ENCODE data around the gene SLC9C1. TPM values are rescaled to one million over a fixed set of nuclear protein-coding genes. Genes with fewer than 3 reads are reported as not detected.
A peak's percentile ranks its signal among the peaks of the same experiment; 100 is the strongest.

Gene SLC9C1
- total RNA-seq, 1 donor from 2014 or later, result 0.13 TPM

- no peak overlapping the region for H3K27ac Mint-ChIP-seq (ENCODE audit: unreplicated experiment)
- no peaks in the 10 kb centered on the region for H3K9me3 Mint-ChIP-seq (ENCODE audit: unreplicated experiment)
- no peaks in the 10 kb centered on the region for H3K27me3 Mint-ChIP-seq (ENCODE audit: unreplicated experiment)
- DNase-seq (ENCODE audit: low spot score), result no peak
- H3K4me3 Mint-ChIP-seq (ENCODE audit: unreplicated experiment), result no peak overlapping the region
- H3K36me3 Mint-ChIP-seq (ENCODE audit: low read depth, unreplicated experiment), result peaks cover 9% of the 10 kb centered on the region
- peaks cover 35% of the 10 kb centered on the region for H3K4me1 Mint-ChIP-seq (ENCODE audit: unreplicated experiment)
- TF ChIP-seq CTCF (IDR thresholded peaks at IDR 0.05; ENCODE audit: unreplicated experiment), result no peak
These were observed 176.6 kb downstream of the SLC9C1 start for GRCh38 chr3:112117415-112117814.

GRCh38 chr3:112116748-112117186, 177.2 kb downstream of the SLC9C1 start:
- DNase-seq (ENCODE audit: low spot score), result no peak
- no peak overlapping the region for H3K4me3 Mint-ChIP-seq (ENCODE audit: unreplicated experiment)
- H3K4me1 Mint-ChIP-seq (ENCODE audit: unreplicated experiment), result peaks cover 37% of the 10 kb centered on the region
- TF ChIP-seq CTCF (IDR thresholded peaks at IDR 0.05; ENCODE audit: unreplicated experiment), result no peak
- H3K9me3 Mint-ChIP-seq (ENCODE audit: unreplicated experiment), result no peaks in the 10 kb centered on the region
- H3K36me3 Mint-ChIP-seq (ENCODE audit: low read depth, unreplicated experiment), result peaks cover 13% of the 10 kb centered on the region
- peak overlapping the region; percentile 48 for H3K27ac Mint-ChIP-seq (ENCODE audit: unreplicated experiment)
- no peaks in the 10 kb centered on the region for H3K27me3 Mint-ChIP-seq (ENCODE audit: unreplicated experiment)

- Mint-ChIP-seq H3K27me3 (ENCODE audit: unreplicated experiment) (no peaks in the 10 kb centered on the region), H3K36me3 (ENCODE audit: low read depth, unreplicated experiment) (peaks cover 13% of the 10 kb centered on the region), H3K4me1 (ENCODE audit: unreplicated experiment) (peaks cover 38% of the 10 kb centered on the region), H3K27ac (ENCODE audit: unreplicated experiment) (no peak overlapping the region), H3K4me3 (ENCODE audit: unreplicated experiment) (no peak overlapping the region), H3K9me3 (ENCODE audit: unreplicated experiment) (no peaks in the 10 kb centered on the region)
- TF ChIP-seq CTCF (IDR thresholded peaks at IDR 0.05; ENCODE audit: unreplicated experiment), result no peak
- no peak for DNase-seq (ENCODE audit: low spot score)
These were observed 178.1 kb downstream of the SLC9C1 start for GRCh38 chr3:112115806-112116383.

GRCh38 chr3:112115161-112115739, 178.8 kb downstream of the SLC9C1 start:
- Mint-ChIP-seq H3K4me1 (ENCODE audit: unreplicated experiment) (peaks cover 38% of the 10 kb centered on the region), H3K27ac (ENCODE audit: unreplicated experiment) (no peak overlapping the region), H3K36me3 (ENCODE audit: low read depth, unreplicated experiment) (peaks cover 13% of the 10 kb centered on the region), H3K4me3 (ENCODE audit: unreplicated experiment) (no peak overlapping the region), H3K9me3 (ENCODE audit: unreplicated experiment) (no peaks in the 10 kb centered on the region), H3K27me3 (ENCODE audit: unreplicated experiment) (no peaks in the 10 kb centered on the region)
- TF ChIP-seq CTCF (IDR thresholded peaks at IDR 0.05; ENCODE audit: unreplicated experiment), result no peak
- DNase-seq (ENCODE audit: low spot score), result no peak

GRCh38 chr3:112114576-112115160, 179.3 kb downstream of the SLC9C1 start:
- no peak for DNase-seq (ENCODE audit: low spot score)
- Mint-ChIP-seq H3K36me3 (ENCODE audit: low read depth, unreplicated experiment) (peaks cover 13% of the 10 kb centered on the region), H3K9me3 (ENCODE audit: unreplicated experiment) (no peaks in the 10 kb centered on the region), H3K27ac (ENCODE audit: unreplicated experiment) (no peak overlapping the region), H3K4me1 (ENCODE audit: unreplicated experiment) (peaks cover 38% of the 10 kb centered on the region), H3K27me3 (ENCODE audit: unreplicated experiment) (no peaks in the 10 kb centered on the region), H3K4me3 (ENCODE audit: unreplicated experiment) (no peak overlapping the region)
- TF ChIP-seq CTCF (IDR thresholded peaks at IDR 0.05; ENCODE audit: unreplicated experiment), result no peak

Data from endothelial cell (in vitro differentiated cells).